ENCODE results near the gene EFCAB6. TPM values are rescaled to one million over a fixed set of nuclear protein-coding genes. Genes with fewer than 3 reads are reported as not detected.

Gene EFCAB6
- total and polyA plus RNA-seq, 2 donors, result 1.1 to 1.4 TPM

- H3K4me1 ChIP-seq (ENCODE audit: control insufficient read depth in 2 of 2, insufficient read depth in 2 of 2, low read length in 2 of 2), result no peaks in the 10 kb centered on the region
- DNase-seq (ENCODE audit: low read depth in 6 of 9, low spot score in 9 of 9), result no peak
- H3K27ac ChIP-seq (ENCODE audit: low read depth in 1 of 2, low read length in 1 of 2), result no peak overlapping the region
- H3K36me3 ChIP-seq (ENCODE audit: control insufficient read depth in 2 of 2, insufficient read depth in 2 of 2, low read length in 1 of 2), result no peaks in the 10 kb centered on the region
- no peak overlapping the region for H3K4me3 ChIP-seq (ENCODE audit: low read length in 2 of 2)
- no peaks in the 10 kb centered on the region for H3K27me3 ChIP-seq (ENCODE audit: control insufficient read depth in 2 of 2, insufficient read depth in 1 of 2, low read length in 1 of 2)
- 62% methylated on average over 3 of the region's 3 CpGs for WGBS
- H3K9me3 ChIP-seq (ENCODE audit: control insufficient read depth in 2 of 2, insufficient read depth in 1 of 2, low read length in 1 of 2), result no peaks in the 10 kb centered on the region
These were observed 106.0 kb downstream of the EFCAB6 start for GRCh38 chr22:43706151-43706550.

GRCh38 chr22:43704051-43704450, 108.1 kb downstream of the EFCAB6 start:
- DNase-seq (ENCODE audit: low read depth in 6 of 9, low spot score in 9 of 9), result no peak
- Histone ChIP-seq H3K9me3 (ENCODE audit: control insufficient read depth in 2 of 2, insufficient read depth in 1 of 2, low read length in 1 of 2) (no peaks in the 10 kb centered on the region), H3K27me3 (ENCODE audit: control insufficient read depth in 2 of 2, insufficient read depth in 1 of 2, low read length in 1 of 2) (no peaks in the 10 kb centered on the region), H3K27ac (ENCODE audit: low read depth in 1 of 2, low read length in 1 of 2) (no peak overlapping the region), H3K4me3 (ENCODE audit: low read length in 2 of 2) (no peak overlapping the region), H3K4me1 (ENCODE audit: control insufficient read depth in 2 of 2, insufficient read depth in 2 of 2, low read length in 2 of 2) (no peaks in the 10 kb centered on the region), H3K36me3 (ENCODE audit: control insufficient read depth in 2 of 2, insufficient read depth in 2 of 2, low read length in 1 of 2) (no peaks in the 10 kb centered on the region)
- 88% methylated on average over 2 of the region's 2 CpGs for WGBS

GRCh38 chr22:43698403-43698802, 113.7 kb downstream of the EFCAB6 start:
- no peaks in the 10 kb centered on the region for H3K9me3 ChIP-seq (ENCODE audit: control insufficient read depth in 2 of 2, insufficient read depth in 1 of 2, low read length in 1 of 2)
- H3K27me3 ChIP-seq (ENCODE audit: control insufficient read depth in 2 of 2, insufficient read depth in 1 of 2, low read length in 1 of 2), result no peaks in the 10 kb centered on the region
- no peaks in the 10 kb centered on the region for H3K4me1 ChIP-seq (ENCODE audit: control insufficient read depth in 2 of 2, insufficient read depth in 2 of 2, low read length in 2 of 2)
- DNase-seq (ENCODE audit: low read depth in 6 of 9, low spot score in 9 of 9), result no peak
- no peak overlapping the region for H3K27ac ChIP-seq (ENCODE audit: low read depth in 1 of 2, low read length in 1 of 2)
- H3K36me3 ChIP-seq (ENCODE audit: control insufficient read depth in 2 of 2, insufficient read depth in 2 of 2, low read length in 1 of 2), result no peaks in the 10 kb centered on the region
- 97% methylated on average over 1 of the region's 1 CpG for WGBS
- no peak overlapping the region for H3K4me3 ChIP-seq (ENCODE audit: low read length in 2 of 2)

- Histone ChIP-seq H3K27me3 (ENCODE audit: control insufficient read depth in 2 of 2, insufficient read depth in 1 of 2, low read length in 1 of 2) (no peaks in the 10 kb centered on the region), H3K4me1 (ENCODE audit: control insufficient read depth in 2 of 2, insufficient read depth in 2 of 2, low read length in 2 of 2) (no peaks in the 10 kb centered on the region), H3K27ac (ENCODE audit: low read depth in 1 of 2, low read length in 1 of 2) (no peak overlapping the region), H3K4me3 (ENCODE audit: low read length in 2 of 2) (no peak overlapping the region), H3K9me3 (ENCODE audit: control insufficient read depth in 2 of 2, insufficient read depth in 1 of 2, low read length in 1 of 2) (no peaks in the 10 kb centered on the region), H3K36me3 (ENCODE audit: control insufficient read depth in 2 of 2, insufficient read depth in 2 of 2, low read length in 1 of 2) (no peaks in the 10 kb centered on the region)
- 96% methylated on average over 3 of the region's 3 CpGs for WGBS
- no peak for DNase-seq (ENCODE audit: low read depth in 6 of 9, low spot score in 9 of 9)
These were observed 114.2 kb downstream of the EFCAB6 start for GRCh38 chr22:43697894-43698293.

GRCh38 chr22:43693249-43693648, 118.9 kb downstream of the EFCAB6 start:
- H3K4me3 ChIP-seq (ENCODE audit: low read length in 2 of 2), result no peak overlapping the region
- DNase-seq (ENCODE audit: low read depth in 6 of 9, low spot score in 9 of 9), result no peak
- H3K27me3 ChIP-seq (ENCODE audit: control insufficient read depth in 2 of 2, insufficient read depth in 1 of 2, low read length in 1 of 2), result no peaks in the 10 kb centered on the region
- H3K4me1 ChIP-seq (ENCODE audit: control insufficient read depth in 2 of 2, insufficient read depth in 2 of 2, low read length in 2 of 2), result no peaks in the 10 kb centered on the region
- H3K27ac ChIP-seq (ENCODE audit: low read depth in 1 of 2, low read length in 1 of 2), result no peak overlapping the region
- H3K36me3 ChIP-seq (ENCODE audit: control insufficient read depth in 2 of 2, insufficient read depth in 2 of 2, low read length in 1 of 2), result no peaks in the 10 kb centered on the region
- no peaks in the 10 kb centered on the region for H3K9me3 ChIP-seq (ENCODE audit: control insufficient read depth in 2 of 2, insufficient read depth in 1 of 2, low read length in 1 of 2)
- 96% methylated on average over 2 of the region's 2 CpGs for WGBS

- WGBS, result 90% methylated on average over 6 of the region's 6 CpGs
These were observed 122.7 kb downstream of the EFCAB6 start for GRCh38 chr22:43689356-43689755.

GRCh38 chr22:43682851-43683250, 129.3 kb downstream of the EFCAB6 start:
- no peaks in the 10 kb centered on the region for H3K4me1 ChIP-seq (ENCODE audit: control insufficient read depth in 2 of 2, insufficient read depth in 2 of 2, low read length in 2 of 2)
- WGBS, result 94% methylated on average over 6 of the region's 6 CpGs
- H3K9me3 ChIP-seq (ENCODE audit: control insufficient read depth in 2 of 2, insufficient read depth in 1 of 2, low read length in 1 of 2), result no peaks in the 10 kb centered on the region
- no peaks in the 10 kb centered on the region for H3K36me3 ChIP-seq (ENCODE audit: control insufficient read depth in 2 of 2, insufficient read depth in 2 of 2, low read length in 1 of 2)
- no peak for DNase-seq (ENCODE audit: low read depth in 6 of 9, low spot score in 9 of 9)
- H3K27ac ChIP-seq (ENCODE audit: low read depth in 1 of 2, low read length in 1 of 2), result no peak overlapping the region
- H3K27me3 ChIP-seq (ENCODE audit: control insufficient read depth in 2 of 2, insufficient read depth in 1 of 2, low read length in 1 of 2), result no peaks in the 10 kb centered on the region
- no peak overlapping the region for H3K4me3 ChIP-seq (ENCODE audit: low read length in 2 of 2)

More at GRCh38 chr22:43689356-43689755, 122.7 kb downstream of the EFCAB6 start:
- H3K4me1 ChIP-seq (ENCODE audit: control insufficient read depth in 2 of 2, insufficient read depth in 2 of 2, low read length in 2 of 2), result no peaks in the 10 kb centered on the region
- no peaks in the 10 kb centered on the region for H3K9me3 ChIP-seq (ENCODE audit: control insufficient read depth in 2 of 2, insufficient read depth in 1 of 2, low read length in 1 of 2)
- no peak overlapping the region for H3K27ac ChIP-seq (ENCODE audit: low read depth in 1 of 2, low read length in 1 of 2)
- no peaks in the 10 kb centered on the region for H3K36me3 ChIP-seq (ENCODE audit: control insufficient read depth in 2 of 2, insufficient read depth in 2 of 2, low read length in 1 of 2)
- no peak for DNase-seq (ENCODE audit: low read depth in 6 of 9, low spot score in 9 of 9)
- no peak overlapping the region for H3K4me3 ChIP-seq (ENCODE audit: low read length in 2 of 2)
- no peaks in the 10 kb centered on the region for H3K27me3 ChIP-seq (ENCODE audit: control insufficient read depth in 2 of 2, insufficient read depth in 1 of 2, low read length in 1 of 2)

- Histone ChIP-seq H3K27ac (ENCODE audit: low read depth in 1 of 2, low read length in 1 of 2) (no peak overlapping the region), H3K36me3 (ENCODE audit: control insufficient read depth in 2 of 2, insufficient read depth in 2 of 2, low read length in 1 of 2) (no peaks in the 10 kb centered on the region), H3K9me3 (ENCODE audit: control insufficient read depth in 2 of 2, insufficient read depth in 1 of 2, low read length in 1 of 2) (no peaks in the 10 kb centered on the region), H3K27me3 (ENCODE audit: control insufficient read depth in 2 of 2, insufficient read depth in 1 of 2, low read length in 1 of 2) (no peaks in the 10 kb centered on the region), H3K4me3 (ENCODE audit: low read length in 2 of 2) (no peak overlapping the region), H3K4me1 (ENCODE audit: control insufficient read depth in 2 of 2, insufficient read depth in 2 of 2, low read length in 2 of 2) (no peaks in the 10 kb centered on the region)
- DNase-seq (ENCODE audit: low read depth in 6 of 9, low spot score in 9 of 9), result no peak
- 84% methylated on average over 6 of the region's 6 CpGs for WGBS
These were observed 130.3 kb downstream of the EFCAB6 start for GRCh38 chr22:43681731-43682360.

- WGBS, result 96% methylated on average over 7 of the region's 7 CpGs
- H3K27ac ChIP-seq (ENCODE audit: low read depth in 1 of 2, low read length in 1 of 2), result no peak overlapping the region
- no peaks in the 10 kb centered on the region for H3K36me3 ChIP-seq (ENCODE audit: control insufficient read depth in 2 of 2, insufficient read depth in 2 of 2, low read length in 1 of 2)
- no peaks in the 10 kb centered on the region for H3K9me3 ChIP-seq (ENCODE audit: control insufficient read depth in 2 of 2, insufficient read depth in 1 of 2, low read length in 1 of 2)
- no peak for DNase-seq (ENCODE audit: low read depth in 6 of 9, low spot score in 9 of 9)
- no peak overlapping the region for H3K4me3 ChIP-seq (ENCODE audit: low read length in 2 of 2)
- no peaks in the 10 kb centered on the region for H3K4me1 ChIP-seq (ENCODE audit: control insufficient read depth in 2 of 2, insufficient read depth in 2 of 2, low read length in 2 of 2)
- H3K27me3 ChIP-seq (ENCODE audit: control insufficient read depth in 2 of 2, insufficient read depth in 1 of 2, low read length in 1 of 2), result no peaks in the 10 kb centered on the region
These were observed 141.6 kb downstream of the EFCAB6 start for GRCh38 chr22:43670513-43670912.

All from thymus (tissue), 11 donors.